GM12891 (cell line): Measurements from ENCODE around the gene WDCP.

Source experiments
- POLR2A ChIP-seq: IDR thresholded peaks from 2 replicates; pipeline ENCODE4 v1.6.1; 2011; ENCODE audit warnings: low read depth, low read length, control low read depth
- POLR2AphosphoS5 ChIP-seq: IDR thresholded peaks from 2 replicates; pipeline ENCODE4 v1.6.1; 2011; ENCODE audit warnings: low read depth, low read length, control low read depth
- POU2F2 ChIP-seq: IDR thresholded peaks from 2 replicates; pipeline ENCODE4 v1.6.1; 2011; ENCODE audit warnings: low read depth, mild to moderate bottlenecking, control low read depth, low read length, moderate library complexity
- TAF1 ChIP-seq: IDR thresholded peaks from 2 replicates; pipeline ENCODE4 v1.6.1; 2011; ENCODE audit warnings: low read depth, low read length, control low read depth

GRCh38 chr2:24011250-24012104, 35.7 kb downstream of the WDCP start:
- TF ChIP-seq TAF1 (no peak), POLR2A (no peak), POLR2AphosphoS5 (no peak), POU2F2 (no peak)
